Lung (tissue), 12 donors: ENCODE measurements around the gene ADARB1. TPM values are rescaled to one million over a fixed set of nuclear protein-coding genes. Genes with fewer than 3 reads are reported as not detected.

Experiments used
- ATAC-seq: fragments of 200-7000 bp; cut with Tn5 transposase; one replicate; pipeline ENCODE4 v1.9.1; 2020; ENCODE audit warnings: moderate number of reproducible peaks; ENCODE audit not compliant: insufficient read depth, low FRiP score
- DNase-seq, 3 donors: peaks; one replicate each; pipeline ENCODE4 v3.0.0-alpha.2; 2013 to 2017
- H3K27ac ChIP-seq, 2 donors: one replicate each; pipeline ENCODE4 v1.5.1; 2013; ENCODE audit warnings: mild to moderate bottlenecking in 2 of 2, moderate library complexity in 2 of 2, control low read depth in 1 of 2, inconsistent platforms in 1 of 2, low read depth in 1 of 2, low read length in 1 of 2
- H3K27me3 ChIP-seq, 3 donors: one replicate each; pipeline ENCODE4 v1.5.1; 2013; ENCODE audit warnings: low read length in 2 of 3; ENCODE audit not compliant: control insufficient read depth in 3 of 3, insufficient read depth in 3 of 3
- H3K36me3 ChIP-seq, 4 donors: one replicate each; pipeline ENCODE4 v1.5.1; 2013; ENCODE audit warnings: low read length in 4 of 4, mild to moderate bottlenecking in 1 of 4, moderate library complexity in 1 of 4; ENCODE audit not compliant: control insufficient read depth in 4 of 4, insufficient read depth in 4 of 4
- H3K4me1 ChIP-seq, 5 donors: one replicate each; pipeline ENCODE4 v1.5.1; 2013; ENCODE audit warnings: low read length in 5 of 5, mild to moderate bottlenecking in 2 of 5, moderate library complexity in 1 of 5; ENCODE audit not compliant: control insufficient read depth in 5 of 5, insufficient read depth in 5 of 5
- H3K4me3 ChIP-seq: one replicate; pipeline ENCODE4 v1.5.1; 2013; ENCODE audit warnings: mild to moderate bottlenecking, control low read depth, moderate library complexity
- H3K9ac ChIP-seq, 2 donors: one replicate each; pipeline ENCODE4 v1.5.1; 2013; ENCODE audit warnings: low read length in 2 of 2, control low read depth in 1 of 2; ENCODE audit not compliant: insufficient read depth in 1 of 2
- H3K9me3 ChIP-seq, 4 donors: one replicate each; pipeline ENCODE4 v1.5.1; 2013; ENCODE audit warnings: low read length in 3 of 4, mild to moderate bottlenecking in 1 of 4, moderate library complexity in 1 of 4; ENCODE audit not compliant: control insufficient read depth in 4 of 4, insufficient read depth in 3 of 4
- WGBS, 2 donors: extraction: QIAGEN DNeasy Blood & Tissue Kit; methylation state at CpG; one replicate each; pipeline ENCODE4 v1.1.7; 2013; 5-methylcytosine and 5-hydroxymethylcytosine counted together
- polyA plus RNA-seq, 2 donors: library from polyadenylated mRNA; stranded (reverse); fragments of 200-250 nt; gene quantifications; one replicate each; pipeline ENCODE4 v1.2.1, GENCODE V29; 2013
- total RNA-seq, 2 donors: library from RNA; depleted of rRNA in 1 of 2; stranded (reverse); fragments of >200 nt in 1 of 2; gene quantifications; one replicate each; pipeline ENCODE4 v1.2.1, GENCODE V29; 2014 to 2021
- TF ChIP-seq, protein P1 (sequence below): IDR thresholded peaks from 2 replicates; pipeline ENCODE4 v1.5.1; 2012; ENCODE audit warnings: mild to moderate bottlenecking; ENCODE audit errors: control extremely low read depth, extremely low read depth
- donor health status: control.
- donor health status: control.
- donor health status: Bipolar disorder and iron deficiency.
- donor health status: healthy.
- donor health status: DM: yes; HTN: yes; CAD: no.

Gene ADARB1
- total and polyA plus RNA-seq, 4 donors = 13.4 to 47.7 (median 32.6) TPM

DNA sequence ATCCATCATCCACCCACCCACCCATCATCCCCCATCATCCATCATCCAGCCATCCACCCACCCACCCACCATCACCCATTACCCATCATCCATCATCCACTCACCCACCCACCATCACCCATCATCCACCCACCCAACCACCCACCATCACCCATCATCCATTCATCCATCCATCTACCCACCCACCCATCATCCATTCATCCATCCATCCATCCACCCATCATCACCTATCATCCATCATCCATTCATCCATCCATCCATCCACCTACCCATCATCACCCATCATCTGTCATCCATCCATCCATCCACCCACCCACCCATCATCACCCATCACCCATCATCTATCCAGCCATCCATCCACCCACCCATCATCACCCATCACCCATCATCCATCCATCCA, 81.5 kb downstream of the ADARB1 start:
- H3K4me1 ChIP-seq = peaks cover 0 to 9% (median 3%) of the 10 kb centered on the region in 5 donors
- ATAC-seq (no peak), DNase-seq (peak in 1 of 3 donors; percentile 10)
- TF ChIP-seq, protein P1, sequence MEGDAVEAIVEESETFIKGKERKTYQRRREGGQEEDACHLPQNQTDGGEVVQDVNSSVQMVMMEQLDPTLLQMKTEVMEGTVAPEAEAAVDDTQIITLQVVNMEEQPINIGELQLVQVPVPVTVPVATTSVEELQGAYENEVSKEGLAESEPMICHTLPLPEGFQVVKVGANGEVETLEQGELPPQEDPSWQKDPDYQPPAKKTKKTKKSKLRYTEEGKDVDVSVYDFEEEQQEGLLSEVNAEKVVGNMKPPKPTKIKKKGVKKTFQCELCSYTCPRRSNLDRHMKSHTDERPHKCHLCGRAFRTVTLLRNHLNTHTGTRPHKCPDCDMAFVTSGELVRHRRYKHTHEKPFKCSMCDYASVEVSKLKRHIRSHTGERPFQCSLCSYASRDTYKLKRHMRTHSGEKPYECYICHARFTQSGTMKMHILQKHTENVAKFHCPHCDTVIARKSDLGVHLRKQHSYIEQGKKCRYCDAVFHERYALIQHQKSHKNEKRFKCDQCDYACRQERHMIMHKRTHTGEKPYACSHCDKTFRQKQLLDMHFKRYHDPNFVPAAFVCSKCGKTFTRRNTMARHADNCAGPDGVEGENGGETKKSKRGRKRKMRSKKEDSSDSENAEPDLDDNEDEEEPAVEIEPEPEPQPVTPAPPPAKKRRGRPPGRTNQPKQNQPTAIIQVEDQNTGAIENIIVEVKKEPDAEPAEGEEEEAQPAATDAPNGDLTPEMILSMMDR = no peak
- H3K36me3 ChIP-seq = peaks cover 0 to 5% (median under 1%) of the 10 kb centered on the region in 4 donors
- H3K27ac ChIP-seq = no peak overlapping the region
- no peaks in the 10 kb centered on the region for H3K27me3 ChIP-seq
- H3K4me3 ChIP-seq = no peak overlapping the region
- no peak overlapping the region for H3K9ac ChIP-seq
- peaks cover 0 to 2% (median 0%) of the 10 kb centered on the region in 4 donors for H3K9me3 ChIP-seq

DNA sequence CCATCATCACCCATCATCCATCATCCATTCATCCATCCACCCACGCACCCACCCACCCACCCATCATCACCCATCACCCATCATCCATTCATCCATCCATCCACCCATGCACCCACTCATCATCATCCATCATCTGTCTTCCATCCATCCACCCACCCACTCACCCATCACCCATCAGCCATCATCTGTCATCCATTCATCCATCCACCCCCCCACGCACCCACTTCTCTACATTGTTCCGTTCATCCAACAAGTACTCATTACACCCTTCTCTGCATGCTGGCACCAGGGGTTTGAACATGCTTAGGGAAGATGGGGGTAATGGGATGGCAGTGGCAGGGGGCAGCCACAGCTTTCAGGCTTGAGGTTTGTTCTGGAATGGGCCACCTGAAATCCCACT, 82.1 kb downstream of the ADARB1 start:
- ATAC-seq = no peak

DNA sequence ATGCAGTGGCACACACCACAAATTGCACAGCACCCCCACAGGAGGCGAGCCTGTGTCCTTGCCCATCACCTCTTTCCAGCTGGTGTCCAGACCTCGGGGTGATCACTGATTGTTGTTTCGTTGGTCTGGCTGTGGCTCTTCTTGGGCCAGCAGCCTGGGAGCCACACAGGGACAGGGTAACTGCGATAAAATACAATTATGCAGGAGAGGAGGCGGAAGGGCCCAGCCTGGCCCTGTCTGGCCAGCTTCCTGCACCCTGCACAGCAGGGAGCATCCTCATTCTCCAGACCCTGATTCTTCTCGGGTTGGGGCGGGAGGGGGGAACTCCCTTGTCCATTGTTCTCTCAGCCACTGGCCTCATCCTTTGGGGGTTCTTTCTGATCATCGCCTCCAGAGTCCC, 83.6 kb downstream of the ADARB1 start:
- WGBS, 2 donors = 89 to 92% methylated on average over 8 of the region's 8 CpGs
- DNase-seq = no peak
- TF ChIP-seq, protein P1 = no peak
- no peaks in the 10 kb centered on the region for H3K27me3 ChIP-seq
- no peak overlapping the region for H3K9ac ChIP-seq
- no peak overlapping the region for H3K4me3 ChIP-seq
- H3K9me3 ChIP-seq = no peaks in the 10 kb centered on the region
- no peak for ATAC-seq
- H3K36me3 ChIP-seq = peaks cover 0 to 6% (median 3%) of the 10 kb centered on the region in 4 donors
- no peaks in the 10 kb centered on the region for H3K4me1 ChIP-seq
- no peak overlapping the region for H3K27ac ChIP-seq

More for the DNA sequence above, 82.1 kb downstream of the ADARB1 start:
- DNase-seq = no peak
- Histone ChIP-seq H3K9ac (no peak overlapping the region), H3K36me3 (peaks cover 0 to 5% (median under 1%) of the 10 kb centered on the region in 4 donors), H3K9me3 (peaks cover 0 to 2% (median 0%) of the 10 kb centered on the region in 4 donors), H3K4me3 (no peak overlapping the region), H3K27me3 (no peaks in the 10 kb centered on the region), H3K27ac (no peak overlapping the region), H3K4me1 (peaks cover 0 to 3% (median 3%) of the 10 kb centered on the region in 5 donors)
- TF ChIP-seq, protein P1 = no peak
- 99% methylated on average over 3 of the region's 3 CpGs for WGBS, 2 donors
